ENCODE measurements around the gene NAT16. TPM values are rescaled to one million over a fixed set of nuclear protein-coding genes. Genes with fewer than 3 reads are reported as not detected.
A peak's percentile ranks its signal among the peaks of the same experiment; 100 is the strongest.

NAT16 gene
- total and polyA plus RNA-seq, 10 of the 15 experiments (the other 5 are each of a cell fraction or from before 2014, with no cell fraction given): not detected

GRCh38 chr7:101179713-101180112 lies 380 bp downstream of the NAT16 start:
- BruUV-seq (replicated peaks): no TSS peak
- WGBS (ENCODE audit: insufficient coverage, insufficient replicate concordance, low lambda C conversion rate, missing lambda C conversion rate): 21% methylated on average over 20 of the region's 27 CpGs
- POLR2A ChIA-PET: no interaction called here
- DNase-seq (ENCODE audit: low read depth, low spot score) (no peak), ATAC-seq (no peak), FAIRE-seq (no peak)
- RAD21 ChIA-PET (ENCODE audit: unreplicated experiment): no interaction called here
- no peaks in the 10 kb centered on the region for H4K20me1 ChIP-seq (ENCODE audit: control insufficient read depth, insufficient read depth)
- no peak overlapping the region for H3K4me2 ChIP-seq (ENCODE audit: control insufficient read depth, insufficient read depth)
- no peak for TF ChIP-seq ZNF207 (IDR thresholded peaks at IDR 0.05; ENCODE audit: borderline replicate concordance)
- peak; percentile 67 for TF ChIP-seq SUZ12 (IDR thresholded peaks at IDR 0.05; ENCODE audit: unreplicated experiment)
- TF ChIP-seq, protein P1, sequence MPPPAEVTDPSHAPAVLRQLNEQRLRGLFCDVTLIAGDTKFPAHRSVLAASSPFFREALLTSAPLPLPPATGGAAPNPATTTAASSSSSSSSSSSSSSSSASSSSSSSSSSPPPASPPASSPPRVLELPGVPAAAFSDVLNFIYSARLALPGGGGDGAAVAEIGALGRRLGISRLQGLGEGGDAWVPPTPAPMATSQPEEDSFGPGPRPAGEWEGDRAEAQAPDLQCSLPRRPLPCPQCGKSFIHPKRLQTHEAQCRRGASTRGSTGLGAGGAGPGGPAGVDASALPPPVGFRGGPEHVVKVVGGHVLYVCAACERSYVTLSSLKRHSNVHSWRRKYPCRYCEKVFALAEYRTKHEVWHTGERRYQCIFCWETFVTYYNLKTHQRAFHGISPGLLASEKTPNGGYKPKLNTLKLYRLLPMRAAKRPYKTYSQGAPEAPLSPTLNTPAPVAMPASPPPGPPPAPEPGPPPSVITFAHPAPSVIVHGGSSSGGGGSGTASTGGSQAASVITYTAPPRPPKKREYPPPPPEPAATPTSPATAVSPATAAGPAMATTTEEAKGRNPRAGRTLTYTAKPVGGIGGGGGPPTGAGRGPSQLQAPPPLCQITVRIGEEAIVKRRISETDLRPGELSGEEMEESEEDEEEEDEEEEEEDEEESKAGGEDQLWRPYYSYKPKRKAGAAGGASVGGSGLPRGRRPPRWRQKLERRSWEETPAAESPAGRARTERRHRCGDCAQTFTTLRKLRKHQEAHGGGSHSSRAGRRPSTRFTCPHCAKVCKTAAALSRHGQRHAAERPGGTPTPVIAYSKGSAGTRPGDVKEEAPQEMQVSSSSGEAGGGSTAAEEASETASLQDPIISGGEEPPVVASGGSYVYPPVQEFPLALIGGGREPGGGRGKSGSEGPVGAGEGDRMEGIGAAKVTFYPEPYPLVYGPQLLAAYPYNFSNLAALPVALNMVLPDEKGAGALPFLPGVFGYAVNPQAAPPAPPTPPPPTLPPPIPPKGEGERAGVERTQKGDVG (CRISPR knock-in tag; IDR thresholded peaks at IDR 0.05): no peak
- TF ChIP-seq GATAD2B (conservative IDR thresholded peaks at IDR 0.05; ENCODE audit: low read depth): no peak
- SMC1A ChIA-PET (ENCODE audit: uncharacterized antibody, unreplicated experiment): no interaction called here
- intact Hi-C loops (cut with micrococcal nuclease; ENCODE audit: unreplicated experiment) (no loop called here), in situ Hi-C loops (cut with MboI) (no loop called here)
- no peak overlapping the region for H3K9ac ChIP-seq (ENCODE audit: control insufficient read depth, insufficient read depth, low read length)
- H3K4me3 ChIP-seq: no peak overlapping the region
- no peak overlapping the region for H3K27ac ChIP-seq (ENCODE audit: control insufficient read depth, insufficient read depth)
- no peak overlapping the region for H2AFZ ChIP-seq (ENCODE audit: control insufficient read depth, low read depth, low read length)
- H3K36me3 ChIP-seq (ENCODE audit: control insufficient read depth in 2 of 2, insufficient read depth in 2 of 2, low read length in 1 of 2): no peaks in the 10 kb centered on the region
- H3K9me3 ChIP-seq (replicated peaks; ENCODE audit: control insufficient read depth, insufficient read depth, low read length): no peaks in the 10 kb centered on the region
- H3K4me1 ChIP-seq (ENCODE audit: control insufficient read depth, insufficient read depth, low read length): no peaks in the 10 kb centered on the region
- CTCF ChIA-PET: interaction anchor here (1.9 kb wide), 1 partner anchor 13 kb away, joined by 6 read pairs; no protein-coding TSS in a partner anchor
- no peaks in the 10 kb centered on the region for H3K79me2 ChIP-seq (ENCODE audit: control insufficient read depth, insufficient read depth, low read length)
- H3K27me3 ChIP-seq (replicated peaks in 1 of 2; ENCODE audit: control insufficient read depth in 2 of 2, insufficient read depth in 2 of 2, low read length in 1 of 2): peaks cover 6 to 14% of the 10 kb centered on the region in 2 experiments

All from GM12878 (cell line).